ENCODE data around the gene COL23A1. TPM values are rescaled to one million over a fixed set of nuclear protein-coding genes. Genes with fewer than 3 reads are reported as not detected.

The COL23A1 gene
- total and polyA plus RNA-seq, 2 donors = 0.87 to 0.90 TPM

DNA sequence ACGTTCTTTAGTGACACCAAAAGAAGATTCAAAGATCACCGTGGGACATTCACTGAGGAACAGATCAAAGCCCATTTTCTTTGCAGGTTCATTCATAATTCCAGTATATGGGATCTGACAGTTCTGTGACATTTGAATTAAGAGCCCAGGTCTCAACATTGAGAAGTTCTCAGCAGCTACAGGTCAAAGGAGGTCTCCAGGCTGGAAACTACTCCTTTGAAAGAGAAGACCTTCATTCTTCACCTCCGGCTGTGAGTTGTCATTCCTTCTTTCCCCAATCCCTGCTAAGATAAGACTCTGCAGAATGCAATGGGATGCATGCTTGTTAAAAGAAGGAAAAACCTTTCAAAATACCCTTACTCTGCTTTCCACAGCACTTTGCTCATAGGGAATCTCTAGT, 79.0 kb downstream of the COL23A1 start:
- 56% methylated on average over 3 of the region's 3 CpGs for WGBS
- DNase-seq (ENCODE audit: extremely low spot score) = no peak
- Histone ChIP-seq H3K36me3 (ENCODE audit: insufficient read depth) (no peaks in the 10 kb centered on the region), H3K27ac (ENCODE audit: low read depth) (no peak overlapping the region), H3K4me3 (ENCODE audit: low read depth, low read length) (no peak overlapping the region), H3K4me1 (ENCODE audit: insufficient read depth) (no peaks in the 10 kb centered on the region)

DNA sequence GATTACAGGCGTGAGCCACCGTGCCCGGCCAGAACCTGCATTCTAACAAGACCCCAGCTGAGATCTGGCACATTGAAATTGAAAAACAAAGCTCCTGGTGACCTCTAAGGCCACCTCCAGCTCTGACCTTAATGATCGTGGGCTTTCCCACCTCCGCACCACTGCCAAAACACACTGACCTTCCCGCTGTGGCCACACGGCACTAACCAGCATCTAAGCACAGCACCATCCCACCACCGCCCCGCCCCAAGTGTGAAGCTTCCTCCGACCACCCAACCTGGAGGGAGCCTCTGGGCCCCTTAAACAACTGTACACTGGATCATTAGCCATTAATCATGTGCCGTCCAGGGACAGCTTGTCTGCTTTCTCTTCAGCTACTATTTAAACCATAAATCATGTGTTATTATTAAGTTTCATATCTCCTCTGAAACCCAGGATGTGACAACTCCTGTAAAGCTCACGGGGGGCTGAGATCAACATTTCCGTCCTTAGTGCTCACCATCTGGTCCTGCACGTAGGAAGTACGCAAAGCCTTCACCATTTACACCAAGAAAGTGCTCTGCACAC, 80.6 kb downstream of the COL23A1 start:
- H3K27ac ChIP-seq (ENCODE audit: low read depth) = no peak overlapping the region
- no peaks in the 10 kb centered on the region for H3K36me3 ChIP-seq (ENCODE audit: insufficient read depth)
- no peak overlapping the region for H3K4me3 ChIP-seq (ENCODE audit: low read depth, low read length)
- H3K4me1 ChIP-seq (ENCODE audit: insufficient read depth) = no peaks in the 10 kb centered on the region
- no peak for DNase-seq (ENCODE audit: extremely low spot score)
- 79% methylated on average over 15 of the region's 15 CpGs for WGBS

GRCh38 chr5:178507151-178507932, 82.9 kb downstream of the COL23A1 start:
- no peaks in the 10 kb centered on the region for H3K36me3 ChIP-seq (ENCODE audit: insufficient read depth)
- WGBS = 92% methylated on average over 12 of the region's 12 CpGs
- H3K4me1 ChIP-seq (ENCODE audit: insufficient read depth) = no peaks in the 10 kb centered on the region
- H3K27ac ChIP-seq (ENCODE audit: low read depth) = no peak overlapping the region
- no peak overlapping the region for H3K4me3 ChIP-seq (ENCODE audit: low read depth, low read length)
- DNase-seq (ENCODE audit: extremely low spot score) = no peak

DNA sequence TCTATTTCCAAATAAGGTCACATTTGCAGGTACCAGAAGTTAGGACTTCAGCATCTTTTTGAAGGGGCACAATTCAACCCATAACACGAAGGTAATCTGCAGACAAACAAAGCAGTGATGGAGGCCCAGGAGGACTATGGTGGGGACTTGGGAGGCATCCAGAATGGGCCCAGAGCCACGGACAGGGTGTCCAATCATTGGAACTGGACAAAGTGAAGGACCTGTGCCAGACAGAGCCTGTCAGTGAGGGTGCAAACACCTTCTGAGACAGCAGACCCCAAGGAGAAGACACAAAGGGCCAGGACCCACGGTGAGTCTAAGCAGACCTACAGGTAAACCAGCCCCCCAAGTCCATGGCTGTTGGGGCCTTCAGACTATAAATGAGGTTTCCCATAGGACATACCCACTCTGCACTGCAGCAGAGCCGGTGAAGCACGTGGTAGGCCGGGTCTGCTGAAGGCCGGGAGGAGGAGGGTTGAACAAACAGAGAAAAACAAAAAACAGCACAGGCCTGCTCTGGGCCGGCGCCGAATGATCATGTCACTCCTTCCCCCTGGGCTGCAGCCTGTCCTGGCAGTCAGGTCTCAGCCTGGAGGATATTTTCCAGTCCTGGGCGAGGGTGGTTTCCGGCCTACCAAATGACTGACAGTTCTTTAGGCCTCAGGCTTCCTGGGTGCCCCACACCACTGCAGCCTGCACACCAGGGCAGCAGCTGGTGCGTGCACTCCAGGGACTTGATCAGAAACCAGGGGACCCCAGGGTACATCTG, 84.4 kb downstream of the COL23A1 start:
- no peak overlapping the region for H3K4me3 ChIP-seq (ENCODE audit: low read depth, low read length)
- WGBS = 84% methylated on average over 13 of the region's 13 CpGs
- DNase-seq (ENCODE audit: extremely low spot score) = no peak
- no peak overlapping the region for H3K27ac ChIP-seq (ENCODE audit: low read depth)
- H3K36me3 ChIP-seq (ENCODE audit: insufficient read depth) = no peaks in the 10 kb centered on the region
- H3K4me1 ChIP-seq (ENCODE audit: insufficient read depth) = no peaks in the 10 kb centered on the region

DNA sequence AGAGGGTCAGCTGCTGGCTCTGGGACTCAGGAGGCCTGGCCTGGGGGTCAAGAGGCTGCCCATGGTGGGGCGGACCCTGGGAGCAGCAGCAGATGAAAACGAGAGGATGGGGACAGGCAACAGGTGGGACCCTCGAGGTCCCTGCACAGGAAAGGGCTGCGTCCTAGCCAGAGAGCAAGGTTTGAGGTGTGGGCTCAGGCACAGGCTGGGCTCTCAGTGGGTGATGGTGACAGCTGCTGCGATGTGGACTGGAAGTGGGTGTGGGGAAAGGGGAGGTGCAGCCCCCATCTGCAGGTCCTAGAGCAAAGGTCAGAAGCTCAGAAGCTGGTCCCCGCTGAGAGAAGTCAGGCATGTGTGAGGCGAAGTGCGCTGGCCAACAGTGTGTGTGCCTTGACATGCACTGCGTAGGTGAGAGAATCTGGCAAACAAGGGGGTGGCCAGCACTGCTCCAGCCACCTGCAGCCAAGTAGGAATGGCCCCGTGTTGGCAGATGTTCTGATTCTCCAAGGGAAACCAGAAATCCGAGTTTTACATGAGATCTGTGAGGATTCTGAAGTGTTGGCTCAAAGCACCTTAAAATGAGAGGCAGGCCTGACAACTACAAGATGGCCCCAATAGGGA, 85.7 kb downstream of the COL23A1 start:
- Histone ChIP-seq H3K4me3 (ENCODE audit: low read depth, low read length) (no peak overlapping the region), H3K36me3 (ENCODE audit: insufficient read depth) (no peaks in the 10 kb centered on the region), H3K27ac (ENCODE audit: low read depth) (no peak overlapping the region), H3K4me1 (ENCODE audit: insufficient read depth) (no peaks in the 10 kb centered on the region)
- 82% methylated on average over 11 of the region's 11 CpGs for WGBS
- DNase-seq (ENCODE audit: extremely low spot score) = no peak

DNA sequence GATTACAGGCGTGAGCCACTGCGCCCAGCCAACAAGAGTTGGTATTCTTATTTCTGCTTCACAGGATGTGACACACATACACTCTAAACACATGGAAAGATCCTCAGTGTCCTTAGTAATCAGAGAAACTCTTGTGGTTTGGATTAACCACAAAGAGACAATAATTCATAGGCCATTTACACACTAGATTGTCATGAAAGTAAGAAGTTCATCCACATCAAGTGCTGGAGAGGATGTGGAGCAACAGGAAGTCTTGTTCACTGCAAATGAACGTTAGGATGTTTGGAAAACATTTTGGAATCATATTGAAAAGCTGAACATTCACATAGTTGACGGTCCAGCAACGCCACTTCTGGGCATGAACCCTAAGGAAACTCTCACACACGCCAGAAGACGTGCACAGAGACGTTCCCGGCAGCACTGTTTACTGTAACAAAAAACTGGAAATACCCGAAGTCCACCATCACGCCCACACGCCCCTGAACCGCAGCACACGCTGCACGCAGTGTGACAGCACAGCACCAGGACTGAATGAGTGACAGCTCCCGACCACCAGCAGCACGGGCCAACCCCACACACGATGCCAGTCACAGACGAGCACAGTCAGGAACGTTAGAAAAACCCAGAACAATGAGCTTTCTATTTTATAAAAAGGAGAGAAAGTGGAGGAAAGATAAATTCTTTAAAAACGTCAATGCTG, 87.6 kb downstream of the COL23A1 start:
- Histone ChIP-seq H3K4me1 (ENCODE audit: insufficient read depth) (no peaks in the 10 kb centered on the region), H3K4me3 (ENCODE audit: low read depth, low read length) (no peak overlapping the region), H3K36me3 (ENCODE audit: insufficient read depth) (no peaks in the 10 kb centered on the region), H3K27ac (ENCODE audit: low read depth) (no peak overlapping the region)
- 89% methylated on average over 21 of the region's 21 CpGs for WGBS
- DNase-seq (ENCODE audit: extremely low spot score) = no peak

GRCh38 chr5:178499352-178499751, 90.8 kb downstream of the COL23A1 start:
- Histone ChIP-seq H3K4me3 (ENCODE audit: low read depth, low read length) (no peak overlapping the region), H3K36me3 (ENCODE audit: insufficient read depth) (no peaks in the 10 kb centered on the region), H3K27ac (ENCODE audit: low read depth) (no peak overlapping the region), H3K4me1 (ENCODE audit: insufficient read depth) (no peaks in the 10 kb centered on the region)
- WGBS = 74% methylated on average over 6 of the region's 6 CpGs
- no peak for DNase-seq (ENCODE audit: extremely low spot score)

- 76% methylated on average over 1 of the region's 1 CpG for WGBS
- Histone ChIP-seq H3K4me3 (ENCODE audit: low read depth, low read length) (no peak overlapping the region), H3K27ac (ENCODE audit: low read depth) (no peak overlapping the region)
These were observed 93.6 kb downstream of the COL23A1 start for GRCh38 chr5:178496642-178497041.

DNA sequence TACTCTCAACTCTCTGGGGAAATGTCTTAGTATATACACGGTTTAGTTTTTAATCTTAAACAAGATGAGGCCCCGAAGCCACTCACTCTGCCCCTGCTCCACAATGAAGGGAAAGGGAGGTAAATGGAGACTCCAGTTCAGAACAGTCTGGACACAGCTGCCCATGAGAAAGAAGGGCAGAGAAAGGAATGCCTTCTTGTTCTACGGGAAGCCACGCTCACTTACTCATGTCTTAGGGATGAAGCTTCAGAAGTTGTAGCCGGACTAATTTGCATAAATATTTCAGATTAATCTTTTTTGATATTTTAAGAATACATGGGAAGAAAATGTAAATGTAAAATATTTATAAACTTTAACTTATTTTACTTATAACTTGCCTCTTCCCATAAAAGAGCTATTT, 94.0 kb downstream of the COL23A1 start:
- WGBS = 86% methylated on average over 5 of the region's 5 CpGs

More at GRCh38 chr5:178496642-178497041, 93.6 kb downstream of the COL23A1 start:
- H3K36me3 ChIP-seq (ENCODE audit: insufficient read depth) = no peaks in the 10 kb centered on the region
- H3K4me1 ChIP-seq (ENCODE audit: insufficient read depth) = no peaks in the 10 kb centered on the region
- no peak for DNase-seq (ENCODE audit: extremely low spot score)

GRCh38 chr5:178495706-178496105, 94.5 kb downstream of the COL23A1 start:
- 90% methylated on average over 4 of the region's 4 CpGs for WGBS
- no peaks in the 10 kb centered on the region for H3K36me3 ChIP-seq (ENCODE audit: insufficient read depth)
- no peak overlapping the region for H3K27ac ChIP-seq (ENCODE audit: low read depth)
- H3K4me1 ChIP-seq (ENCODE audit: insufficient read depth) = no peaks in the 10 kb centered on the region
- DNase-seq (ENCODE audit: extremely low spot score) = no peak
- no peak overlapping the region for H3K4me3 ChIP-seq (ENCODE audit: low read depth, low read length)

More for the DNA sequence above, 94.0 kb downstream of the COL23A1 start:
- no peak overlapping the region for H3K4me3 ChIP-seq (ENCODE audit: low read depth, low read length)
- no peak overlapping the region for H3K27ac ChIP-seq (ENCODE audit: low read depth)
- H3K4me1 ChIP-seq (ENCODE audit: insufficient read depth) = no peaks in the 10 kb centered on the region
- DNase-seq (ENCODE audit: extremely low spot score) = no peak
- H3K36me3 ChIP-seq (ENCODE audit: insufficient read depth) = no peaks in the 10 kb centered on the region

DNA sequence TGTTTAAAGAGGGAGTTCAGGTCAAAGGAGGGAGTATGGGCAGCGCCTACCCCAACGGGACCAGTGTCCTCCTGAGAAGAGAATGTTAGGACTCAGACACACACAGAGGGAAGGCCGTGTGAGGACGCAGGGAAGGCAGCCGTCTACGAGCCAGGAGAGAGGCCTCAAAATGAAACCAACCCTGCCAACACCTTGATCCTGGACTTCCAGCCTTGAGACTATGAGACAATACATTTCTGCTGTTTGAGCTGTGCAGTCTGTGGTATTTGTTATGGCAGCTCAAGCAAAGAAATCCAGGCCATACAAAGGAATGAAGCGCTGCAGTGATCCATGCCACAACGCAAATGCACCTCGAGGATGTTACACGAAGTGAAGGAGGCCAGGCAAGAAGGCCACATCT, 97.9 kb downstream of the COL23A1 start:
- 96% methylated on average over 10 of the region's 10 CpGs for WGBS
- Histone ChIP-seq H3K4me3 (ENCODE audit: low read depth, low read length) (no peak overlapping the region), H3K4me1 (ENCODE audit: insufficient read depth) (no peaks in the 10 kb centered on the region), H3K36me3 (ENCODE audit: insufficient read depth) (no peaks in the 10 kb centered on the region), H3K27ac (ENCODE audit: low read depth) (no peak overlapping the region)
- no peak for DNase-seq (ENCODE audit: extremely low spot score)

DNA sequence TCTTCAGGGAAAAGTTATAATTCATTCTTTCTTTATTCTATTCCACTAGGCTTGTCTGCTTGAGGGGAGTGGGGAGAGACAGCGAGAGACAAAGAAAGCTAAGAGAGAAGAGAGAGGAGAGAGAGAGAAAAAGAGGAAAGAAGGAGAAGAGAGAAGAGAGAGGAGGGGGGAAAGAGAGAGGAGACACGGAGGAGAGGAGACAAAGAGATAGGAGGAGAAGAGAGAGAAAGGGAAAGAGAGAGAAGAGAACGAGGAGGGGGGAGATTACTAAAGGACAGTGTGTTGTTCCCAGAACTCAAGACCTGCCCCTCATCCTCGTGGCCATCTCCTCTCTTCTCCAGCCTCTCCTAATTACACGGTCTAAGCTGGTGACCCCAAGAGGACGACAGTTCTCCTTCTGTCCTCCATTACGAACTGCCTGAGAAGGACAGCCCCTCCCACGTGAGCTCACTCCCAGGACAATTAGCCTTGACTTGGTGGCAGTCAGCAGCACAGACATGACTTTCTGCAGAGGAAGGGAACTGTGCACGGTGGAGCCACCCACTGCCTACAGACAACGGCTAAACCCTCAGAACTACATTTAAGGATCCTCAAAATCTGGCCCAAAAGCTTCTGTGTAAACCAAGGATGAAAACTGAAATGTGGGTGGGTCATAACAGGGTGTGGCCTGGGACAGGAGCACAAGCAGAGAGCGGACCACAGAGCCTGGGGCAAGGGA, 99.1 kb downstream of the COL23A1 start:
- WGBS = 77% methylated on average over 11 of the region's 11 CpGs
- Histone ChIP-seq H3K4me1 (ENCODE audit: insufficient read depth) (no peaks in the 10 kb centered on the region), H3K36me3 (ENCODE audit: insufficient read depth) (no peaks in the 10 kb centered on the region), H3K27ac (ENCODE audit: low read depth) (no peak overlapping the region), H3K4me3 (ENCODE audit: low read depth, low read length) (no peak overlapping the region)
- DNase-seq (ENCODE audit: extremely low spot score) = no peak
